ENCODE data around the gene HECW1. TPM values are rescaled to one million over a fixed set of nuclear protein-coding genes. Genes with fewer than 3 reads are reported as not detected.
"Not testable (repeated sequence)": the region's sequence is repeated elsewhere in the genome, so short reads cannot be mapped to it uniquely, and the experiment has no call there.

Gene HECW1
- total RNA-seq, 1 experiment from 2014 or later: 6.7 TPM

- no peak for DNase-seq (ENCODE audit: low read depth)
Measured at GRCh38 chr7:43208242-43208641, 95.8 kb downstream of the HECW1 start.

- not testable (repeated sequence) for DNase-seq (ENCODE audit: low read depth)
Measured at GRCh38 chr7:43210539-43210938, 98.1 kb downstream of the HECW1 start.

- DNase-seq (ENCODE audit: low read depth): peak; percentile 22
Measured at GRCh38 chr7:43211286-43211685, 98.8 kb downstream of the HECW1 start.

- peak; percentile 22 for DNase-seq (ENCODE audit: low read depth)
Measured at GRCh38 chr7:43211693-43212092, 99.2 kb downstream of the HECW1 start.

- DNase-seq (ENCODE audit: low read depth): no peak
Measured at GRCh38 chr7:43212921-43213320, 100.5 kb downstream of the HECW1 start.

GRCh38 chr7:43215061-43215460, 102.6 kb downstream of the HECW1 start:
- DNase-seq (ENCODE audit: low read depth): no peak

- DNase-seq (ENCODE audit: low read depth): no peak
Measured at GRCh38 chr7:43217055-43217454, 104.6 kb downstream of the HECW1 start.

GRCh38 chr7:43218901-43219300, 106.5 kb downstream of the HECW1 start:
- DNase-seq (ENCODE audit: low read depth): not testable (repeated sequence)

- peak; percentile 78 for DNase-seq (ENCODE audit: low read depth)
Measured at GRCh38 chr7:43220250-43220649, 107.8 kb downstream of the HECW1 start.

GRCh38 chr7:43220742-43221141, 108.3 kb downstream of the HECW1 start:
- no peak for DNase-seq (ENCODE audit: low read depth)

- DNase-seq (ENCODE audit: low read depth): no peak
Measured at GRCh38 chr7:43229801-43230200, 117.4 kb downstream of the HECW1 start.

GRCh38 chr7:43232366-43232765, 119.9 kb downstream of the HECW1 start:
- no peak for DNase-seq (ENCODE audit: low read depth)

GRCh38 chr7:43234073-43234472, 121.6 kb downstream of the HECW1 start:
- no peak for DNase-seq (ENCODE audit: low read depth)

GRCh38 chr7:43234968-43235367, 122.5 kb downstream of the HECW1 start:
- DNase-seq (ENCODE audit: low read depth): no peak

- no peak for DNase-seq (ENCODE audit: low read depth)
Measured at GRCh38 chr7:43240565-43240964, 128.1 kb downstream of the HECW1 start.

GRCh38 chr7:43242628-43243255, 130.3 kb downstream of the HECW1 start:
- DNase-seq (ENCODE audit: low read depth): no peak

GRCh38 chr7:43244232-43244631, 131.8 kb downstream of the HECW1 start:
- DNase-seq (ENCODE audit: low read depth): peak; percentile 20

- DNase-seq (ENCODE audit: low read depth): no peak
Measured at GRCh38 chr7:43244784-43245183, 132.3 kb downstream of the HECW1 start.

- DNase-seq (ENCODE audit: low read depth): no peak
Measured at GRCh38 chr7:43247757-43248156, 135.3 kb downstream of the HECW1 start.

GRCh38 chr7:43248553-43248952, 136.1 kb downstream of the HECW1 start:
- DNase-seq (ENCODE audit: low read depth): no peak

- peak; percentile 89 for DNase-seq (ENCODE audit: low read depth)
Measured at GRCh38 chr7:43248961-43249822, 136.7 kb downstream of the HECW1 start.

GRCh38 chr7:43249823-43250145, 137.3 kb downstream of the HECW1 start:
- no peak for DNase-seq (ENCODE audit: low read depth)
